22Rv1 (cell line): ENCODE data around the gene MGAT4B.

Experiments
- H3K27ac ChIP-seq: fragments of 450-650 bp; 2 replicates; pipeline ENCODE4 v1.5.1; 2017
- CTCF ChIP-seq: fragments of 450-650 bp; IDR thresholded peaks from 2 replicates; pipeline ENCODE4 v1.5.1; 2017; ENCODE audit warnings: mild to moderate bottlenecking
- ZFX ChIP-seq: fragments of 450-650 bp; IDR thresholded peaks from 2 replicates; pipeline ENCODE4 v1.6.1; 2017; ENCODE audit warnings: antibody characterized with exemption, borderline replicate concordance

Gene MGAT4B

GRCh38 chr5:179819296-179820126 lies 12.8 kb upstream of the MGAT4B start:
- H3K27ac ChIP-seq = peak overlapping the region; percentile 96
- TF ChIP-seq CTCF (no peak), ZFX (no peak)

GRCh38 chr5:179818746-179819295 lies 12.2 kb upstream of the MGAT4B start:
- H3K27ac ChIP-seq = peak overlapping the region; percentile 96
- TF ChIP-seq CTCF (no peak), ZFX (no peak)

- peak overlapping the region; percentile 96; the same call in 1 of the 2 replicates for H3K27ac ChIP-seq
- no peak for TF ChIP-seq CTCF
- TF ChIP-seq ZFX = no peak
Measured at GRCh38 chr5:179817890-179818745, 11.5 kb upstream of the MGAT4B start.

GRCh38 chr5:179817470-179817840 lies 10.8 kb upstream of the MGAT4B start:
- TF ChIP-seq ZFX (no peak), CTCF (no peak)
- H3K27ac ChIP-seq = no peak overlapping the region

- H3K27ac ChIP-seq = no peak overlapping the region
- no peak for TF ChIP-seq ZFX
Measured at GRCh38 chr5:179816796-179817469, 10.3 kb upstream of the MGAT4B start.

GRCh38 chr5:179816401-179816795 lies 9.7 kb upstream of the MGAT4B start:
- TF ChIP-seq ZFX (no peak), CTCF (no peak)
- H3K27ac ChIP-seq = no peak overlapping the region

GRCh38 chr5:179815491-179816249 lies 9.0 kb upstream of the MGAT4B start:
- TF ChIP-seq ZFX (no peak), CTCF (no peak)
- no peak overlapping the region for H3K27ac ChIP-seq
